ENCODE results near the gene SUN1. TPM values are rescaled to one million over a fixed set of nuclear protein-coding genes. Genes with fewer than 3 reads are reported as not detected.

Gene SUN1
- total and polyA plus RNA-seq, 9 of the 15 experiments (the other 6 are each of a cell fraction or from before 2014, with no cell fraction given) = 36.8 to 132 (median 62.3) TPM

- peaks cover 0 to 12% of the 10 kb centered on the region in 2 experiments; a peak in 2 of 5 replicates for H3K4me1 ChIP-seq (replicated peaks in 1 of 2; ENCODE audit: control insufficient read depth in 2 of 2, insufficient read depth in 2 of 2, low read length in 2 of 2)
- H3K9me1 ChIP-seq (ENCODE audit: control insufficient read depth, insufficient read depth, low read length) = no peaks in the 10 kb centered on the region
- H3K9ac ChIP-seq (ENCODE audit: insufficient read depth in 1 of 2, low read depth in 2 of 2, low read length in 2 of 2) = peak overlapping the region in 1 of 2 experiments; percentile 13; a peak in 1 of 4 replicates
- no peaks in the 10 kb centered on the region for H3K27me3 ChIP-seq (ENCODE audit: control insufficient read depth in 2 of 2, insufficient read depth in 2 of 2, low read length in 2 of 2)
- no peak overlapping the region for H3K4me2 ChIP-seq (ENCODE audit: insufficient read depth, low read length)
- ATAC-seq (no peak), FAIRE-seq (no peak), DNase-seq (ENCODE audit: extremely low read depth in 1 of 4, low spot score in 3 of 4) (no peak)
- no peak overlapping the region for H3K27ac ChIP-seq (ENCODE audit: extremely low read depth, low read depth, low read length)
- POLR2A ChIA-PET = interaction anchor here (0.7 kb wide), 1 partner anchor 15 kb away, joined by 4 read pairs; no protein-coding TSS in a partner anchor
- TF ChIP-seq HMG20A (CRISPR knock-in tag; conservative IDR thresholded peaks at IDR 0.05) (no peak), ID3 (CRISPR knock-in tag; IDR thresholded peaks at IDR 0.05) (no peak), ID3 (tag; IDR thresholded peaks at IDR 0.05) (no peak), POLR2AphosphoS2 (IDR thresholded peaks at IDR 0.05; ENCODE audit: low read length) (no peak), GATAD2A (IDR thresholded peaks at IDR 0.05) (no peak), JUNB (CRISPR knock-in tag; conservative IDR thresholded peaks at IDR 0.05) (no peak), RFX5 (IDR thresholded peaks at IDR 0.05; ENCODE audit: low read depth, low read length) (no peak), PPARD (CRISPR knock-in tag; IDR thresholded peaks at IDR 0.05) (no peak), IRF9 (tag; IDR thresholded peaks at IDR 0.05) (no peak), MEIS2 (IDR thresholded peaks at IDR 0.05; ENCODE audit: partially characterized antibody) (no peak), ARID3A (IDR thresholded peaks at IDR 0.05; ENCODE audit: borderline replicate concordance, low read depth, low read length) (no peak), ZNF316 (IDR thresholded peaks at IDR 0.05) (no peak), DLX4 (CRISPR knock-in tag; IDR thresholded peaks at IDR 0.05) (no peak)
- CTCF ChIA-PET (ENCODE audit: low intra/inter-chr PET ratio) = no interaction called here
- no peak overlapping the region for H2AFZ ChIP-seq (ENCODE audit: low read depth, low read length)
- BruUV-seq (replicated peaks) = no TSS peak
- H3K79me2 ChIP-seq (ENCODE audit: control insufficient read depth, insufficient read depth, low read length) = no peaks in the 10 kb centered on the region
- peaks cover 75% of the 10 kb centered on the region for H3K36me3 ChIP-seq (ENCODE audit: control insufficient read depth, insufficient read depth, low read length)
- in situ Hi-C loops (cut with MboI) = no loop called here
- no peaks in the 10 kb centered on the region for H4K20me1 ChIP-seq (replicated peaks; ENCODE audit: control insufficient read depth, insufficient read depth, low read length)
- H3K9me3 ChIP-seq (replicated peaks; ENCODE audit: control insufficient read depth, insufficient read depth, low read depth, low read length) = peaks cover 2% of the 10 kb centered on the region; the same call in 1 of the 2 replicates
- WGBS (ENCODE audit: insufficient coverage, low coverage, missing lambda C conversion rate) = 94% methylated on average over 19 of the region's 22 CpGs
- intact Hi-C loops (cut with micrococcal nuclease) = no loop called here
- H3K4me3 ChIP-seq = no peak overlapping the region
These were observed 35.3 kb downstream of the SUN1 start for GRCh38 chr7:867406-868188.
